ENCODE results near the gene TCF4.

The TCF4 gene

DNA sequence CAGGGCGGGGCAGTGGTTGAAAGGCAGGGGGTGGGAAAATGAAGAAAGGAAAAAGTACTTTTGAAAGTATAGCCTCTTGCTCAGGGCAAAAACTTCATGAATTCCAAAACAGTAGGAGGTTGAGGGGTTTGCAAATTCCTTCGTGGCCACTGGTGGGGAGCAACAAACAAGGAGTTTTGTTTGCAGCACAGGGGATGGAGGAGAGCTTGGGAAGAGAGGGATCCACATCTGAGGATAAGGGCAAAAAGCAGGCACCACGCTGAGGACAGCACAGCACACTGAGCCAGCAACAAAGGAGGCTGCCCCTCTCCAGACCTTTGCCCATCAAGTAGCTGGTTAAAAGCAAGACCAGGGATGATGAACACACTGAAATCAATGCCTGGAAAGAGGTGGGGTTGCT, 148.9 kb downstream of the TCF4 start:
- no peak for DNase-seq (ENCODE audit: low read depth in 2 of 2)

DNA sequence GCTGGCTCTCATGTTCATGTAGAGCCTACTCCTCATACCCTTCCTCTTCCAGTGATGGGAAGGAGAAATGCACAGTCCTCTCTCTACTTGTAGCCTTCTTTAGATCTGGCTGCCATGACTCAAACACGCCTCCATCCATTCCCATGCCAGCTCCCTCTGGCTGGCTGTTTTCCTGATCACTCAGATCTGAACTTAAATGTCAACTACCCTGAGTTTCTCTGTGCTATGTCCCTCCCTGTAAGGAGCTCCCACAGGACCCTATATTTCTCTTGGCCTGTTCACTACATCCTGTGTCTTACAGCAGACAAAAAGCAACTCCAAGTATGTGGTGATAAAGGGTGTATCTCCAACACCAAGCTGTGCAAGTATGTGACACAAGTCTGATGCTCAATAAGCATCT, 152.4 kb downstream of the TCF4 start:
- DNase-seq (ENCODE audit: low read depth in 2 of 2): no peak

DNA sequence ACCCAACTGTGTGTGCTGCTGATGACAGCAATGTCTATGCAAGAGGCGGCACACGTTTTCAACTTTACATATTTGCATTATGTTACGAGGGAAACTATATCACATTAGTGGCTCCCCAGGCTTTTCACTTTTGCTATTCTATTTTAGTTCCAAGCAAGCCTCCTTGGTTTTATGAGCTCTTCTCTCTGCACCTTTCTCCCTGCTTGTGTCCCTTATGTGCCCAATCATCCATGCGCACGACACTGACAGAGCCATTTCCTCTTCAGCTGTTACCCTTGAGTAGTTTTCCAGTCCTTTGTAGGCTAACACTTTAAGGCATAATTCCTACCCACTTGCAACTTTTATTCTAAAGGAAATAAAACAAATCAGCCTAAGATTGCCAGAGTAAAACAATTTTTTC, 154.3 kb downstream of the TCF4 start:
- no peak for DNase-seq (ENCODE audit: low read depth in 2 of 2)

DNA sequence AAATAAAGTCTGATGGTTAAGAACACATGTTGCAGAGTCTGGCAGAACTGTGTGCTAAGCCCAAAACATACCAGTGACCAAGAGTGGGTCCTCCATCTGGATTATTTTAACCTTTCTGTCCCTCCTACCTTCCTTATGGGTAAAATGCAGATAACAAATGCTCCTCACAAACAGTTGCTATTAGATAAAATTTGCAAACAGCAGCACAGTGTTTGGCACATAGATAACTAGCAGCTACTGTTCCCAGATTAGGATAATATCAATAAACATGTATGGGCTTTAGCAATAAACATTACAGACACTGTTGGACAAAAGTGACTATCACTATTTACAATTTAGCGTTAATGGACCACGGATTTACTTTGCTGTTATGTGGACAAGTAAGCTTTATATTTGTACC, 154.9 kb downstream of the TCF4 start:
- DNase-seq (ENCODE audit: low read depth in 2 of 2): no peak

DNA sequence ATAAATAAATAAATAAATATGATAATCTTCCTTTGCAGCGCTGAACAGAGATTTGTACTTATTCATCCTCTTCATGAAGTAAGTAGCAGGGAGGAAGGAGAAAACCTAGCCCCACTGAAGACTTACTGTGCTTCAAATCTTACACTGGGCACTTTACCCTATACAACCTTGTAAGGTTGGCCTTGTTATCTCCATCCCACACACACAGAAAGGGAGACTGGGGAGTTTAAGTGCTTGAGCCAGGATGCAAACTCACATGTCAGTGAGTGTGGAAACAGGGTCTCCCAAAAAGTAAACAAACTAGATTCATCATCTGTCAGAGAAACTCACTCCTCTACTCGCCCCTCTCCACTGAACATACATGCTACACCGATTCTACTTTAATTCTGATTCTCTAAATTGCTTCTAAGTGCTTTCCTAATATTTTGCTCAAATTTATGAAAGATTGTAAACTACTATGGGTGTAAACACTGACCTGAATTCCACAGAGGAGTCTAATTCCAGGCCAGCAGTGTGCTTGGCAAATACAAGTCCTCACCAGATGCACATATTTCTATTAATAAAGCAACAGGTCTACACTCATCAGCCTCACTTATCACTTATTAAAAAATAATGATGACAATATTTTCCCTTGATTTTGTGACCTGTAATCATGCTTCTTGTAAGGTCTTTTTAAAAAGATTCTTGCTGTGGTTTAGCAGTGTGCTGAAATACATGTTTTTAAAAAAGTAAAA, 155.5 kb downstream of the TCF4 start:
- DNase-seq (ENCODE audit: low read depth in 2 of 2): no peak

DNA sequence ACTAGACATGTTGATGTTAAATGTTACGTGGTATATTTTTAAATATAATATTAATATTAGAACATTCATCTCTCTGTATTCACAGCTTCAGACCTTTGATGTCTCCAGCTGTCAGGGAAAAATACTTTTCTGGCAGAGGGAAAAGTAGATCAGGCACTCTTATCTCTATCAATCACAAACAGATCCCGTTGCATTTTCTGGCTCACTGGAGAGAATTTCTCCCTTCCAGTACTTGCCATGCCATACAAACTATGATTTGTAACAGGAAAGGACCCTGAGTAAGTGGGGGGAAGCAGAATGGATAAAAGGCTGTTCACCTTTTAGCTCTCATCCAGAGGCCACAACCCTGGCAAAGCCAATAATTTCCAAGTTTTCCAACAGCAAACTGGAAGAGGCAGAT, 158.0 kb downstream of the TCF4 start:
- DNase-seq (ENCODE audit: low read depth in 2 of 2): no peak

DNA sequence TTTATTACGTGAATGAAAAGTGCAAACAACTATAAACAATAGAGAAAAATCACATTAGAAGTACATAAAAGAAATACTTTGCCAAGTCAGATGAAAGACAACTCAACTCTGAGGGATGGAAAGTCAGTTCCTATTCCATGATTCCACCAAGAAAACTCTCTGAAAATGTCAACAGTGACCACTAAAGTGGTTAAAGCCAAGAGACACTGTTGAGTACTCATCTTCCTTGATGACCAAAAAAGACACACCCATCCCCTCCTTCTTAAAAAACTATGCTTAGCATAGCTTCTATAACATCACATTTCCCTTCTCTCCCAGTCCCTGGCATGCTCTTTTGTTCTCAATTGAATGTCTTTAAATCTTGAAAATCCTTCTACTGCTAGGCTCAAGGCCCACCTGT, 160.0 kb downstream of the TCF4 start:
- DNase-seq (ENCODE audit: low read depth in 2 of 2): no peak

DNA sequence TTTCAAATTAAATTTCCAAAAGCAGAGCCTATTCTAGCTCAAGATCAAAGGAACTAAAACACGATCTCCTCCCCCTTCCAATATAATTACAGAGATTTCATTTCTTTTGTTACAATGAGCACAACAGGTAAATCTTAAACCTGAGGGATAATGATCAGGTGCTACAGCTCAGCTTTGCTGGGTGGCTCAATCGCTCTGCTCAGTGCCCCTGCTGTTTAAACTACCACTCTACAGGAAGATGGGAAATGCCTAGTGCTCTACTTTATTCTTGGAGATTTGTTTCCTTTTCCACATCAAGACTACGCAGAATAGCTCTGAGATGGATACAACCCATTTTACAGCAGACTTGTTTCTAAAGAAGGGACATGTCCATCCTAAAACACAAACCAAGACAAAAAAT, 162.3 kb downstream of the TCF4 start:
- DNase-seq (ENCODE audit: low read depth in 2 of 2): no peak

DNA sequence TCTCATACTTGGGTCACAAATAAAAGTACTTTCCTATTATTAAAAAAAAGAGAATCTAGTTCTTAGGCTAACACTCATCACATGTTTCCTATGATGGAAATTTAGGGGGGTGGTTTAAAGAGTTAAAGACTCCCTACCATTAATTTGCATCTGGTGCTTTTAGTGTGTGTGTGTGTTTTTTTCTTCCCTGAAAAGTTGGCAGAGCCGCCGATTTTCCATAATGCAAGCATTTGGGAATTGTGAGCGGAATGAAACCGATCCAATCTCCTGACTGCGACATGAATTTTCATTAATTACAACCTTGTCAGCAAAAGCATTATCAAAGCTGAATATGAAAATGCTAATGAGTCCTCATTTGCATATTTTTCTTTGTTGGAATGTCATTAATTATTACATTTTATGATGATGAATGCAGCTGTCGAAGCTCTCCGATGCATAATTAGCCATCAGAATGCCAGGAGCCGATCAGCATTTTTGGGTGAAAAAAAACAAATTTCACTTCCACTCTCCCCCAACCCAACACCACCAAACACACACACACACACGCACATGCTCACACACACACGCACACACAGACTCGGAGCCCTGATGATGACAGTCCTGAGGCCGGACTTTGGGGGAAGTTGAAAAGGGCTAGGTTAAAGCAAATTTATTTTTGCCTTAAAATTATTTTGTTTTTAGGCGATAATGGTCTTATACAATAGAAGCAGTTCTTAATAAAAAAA, 165.4 kb downstream of the TCF4 start:
- DNase-seq (ENCODE audit: low read depth in 2 of 2): no peak

DNA sequence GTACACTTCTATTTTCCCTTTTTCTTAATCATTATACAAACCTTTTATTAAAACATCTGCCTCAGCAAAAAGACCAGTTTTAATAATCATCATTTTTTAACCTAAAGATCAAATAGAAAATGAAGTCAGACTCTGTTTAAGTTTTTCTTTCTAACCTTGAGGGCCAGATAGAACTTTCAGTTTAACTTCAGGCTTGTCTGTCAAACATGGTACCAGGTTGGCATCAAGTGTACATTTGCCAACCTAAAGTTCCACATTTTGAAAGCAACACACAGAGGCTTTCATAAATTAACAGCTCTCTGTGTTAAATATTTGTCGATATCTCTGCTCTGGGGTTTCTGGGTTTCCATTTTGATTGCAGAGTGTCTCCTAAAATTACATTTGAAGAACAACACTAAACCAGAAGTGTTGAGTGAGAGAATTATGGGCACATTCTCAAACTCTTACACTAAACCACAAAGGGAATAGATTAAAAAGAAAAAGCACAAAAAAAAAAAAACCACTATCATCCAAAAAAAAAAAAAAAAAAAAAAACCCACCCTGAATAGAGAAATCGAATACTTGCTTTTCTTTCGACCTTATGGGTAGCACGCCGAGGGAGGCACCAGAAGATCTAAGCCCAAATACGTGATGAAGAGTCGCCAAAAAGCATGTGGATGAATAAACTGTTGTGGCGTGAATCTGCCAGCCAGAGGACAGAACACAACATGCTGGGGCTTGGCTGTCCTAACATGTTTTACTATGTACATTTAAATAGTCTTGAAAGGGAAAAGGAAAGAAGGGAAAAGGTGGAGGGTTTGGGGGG, 166.2 kb downstream of the TCF4 start:
- no peak for DNase-seq (ENCODE audit: low read depth in 2 of 2)

DNA sequence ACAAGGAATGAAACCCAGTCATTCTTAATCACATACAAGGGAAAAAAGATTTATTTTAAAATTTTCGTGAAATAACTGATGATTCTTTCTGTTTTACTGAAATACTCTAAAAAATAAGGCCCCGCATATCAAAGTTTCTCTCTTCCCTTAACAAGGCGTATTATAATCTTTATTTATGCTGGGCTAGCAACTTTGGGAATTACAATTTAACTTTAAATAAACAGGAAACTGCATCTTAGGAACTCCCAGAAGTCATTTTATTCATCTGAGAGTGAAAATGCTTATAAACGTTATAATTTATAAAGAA, 166.7 kb downstream of the TCF4 start:
- DNase-seq (ENCODE audit: low read depth in 2 of 2): no peak

DNA sequence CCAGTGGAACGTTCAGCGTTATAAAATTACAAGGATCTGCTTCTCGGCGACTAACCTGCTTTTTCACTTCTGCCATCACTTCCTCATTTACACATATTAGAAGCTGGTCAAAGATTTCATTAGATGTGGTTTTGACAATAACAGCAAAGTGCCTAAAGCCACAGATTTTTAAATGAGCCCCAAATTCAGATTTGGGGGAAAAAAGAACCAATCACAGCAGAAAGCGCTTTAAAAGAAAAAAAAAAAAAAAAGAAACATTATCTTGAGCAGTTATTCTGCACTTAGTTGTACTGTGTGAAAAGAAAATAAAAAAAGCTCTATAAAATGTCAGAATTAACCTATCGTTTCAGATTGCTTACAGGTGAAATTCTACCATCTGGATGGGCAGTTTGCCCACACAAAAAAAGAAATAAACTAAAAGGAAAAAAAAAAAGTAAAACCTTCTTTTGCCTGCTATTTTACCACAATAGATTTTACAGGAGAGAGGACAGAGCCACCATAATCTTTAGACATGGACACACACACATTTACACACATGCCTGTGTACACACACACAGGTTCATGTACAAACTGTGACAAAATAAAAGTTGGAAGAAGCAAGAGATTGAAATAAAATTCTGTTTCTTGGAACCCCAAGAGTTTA, 167.2 kb downstream of the TCF4 start:
- no peak for DNase-seq (ENCODE audit: low read depth in 2 of 2)

DNA sequence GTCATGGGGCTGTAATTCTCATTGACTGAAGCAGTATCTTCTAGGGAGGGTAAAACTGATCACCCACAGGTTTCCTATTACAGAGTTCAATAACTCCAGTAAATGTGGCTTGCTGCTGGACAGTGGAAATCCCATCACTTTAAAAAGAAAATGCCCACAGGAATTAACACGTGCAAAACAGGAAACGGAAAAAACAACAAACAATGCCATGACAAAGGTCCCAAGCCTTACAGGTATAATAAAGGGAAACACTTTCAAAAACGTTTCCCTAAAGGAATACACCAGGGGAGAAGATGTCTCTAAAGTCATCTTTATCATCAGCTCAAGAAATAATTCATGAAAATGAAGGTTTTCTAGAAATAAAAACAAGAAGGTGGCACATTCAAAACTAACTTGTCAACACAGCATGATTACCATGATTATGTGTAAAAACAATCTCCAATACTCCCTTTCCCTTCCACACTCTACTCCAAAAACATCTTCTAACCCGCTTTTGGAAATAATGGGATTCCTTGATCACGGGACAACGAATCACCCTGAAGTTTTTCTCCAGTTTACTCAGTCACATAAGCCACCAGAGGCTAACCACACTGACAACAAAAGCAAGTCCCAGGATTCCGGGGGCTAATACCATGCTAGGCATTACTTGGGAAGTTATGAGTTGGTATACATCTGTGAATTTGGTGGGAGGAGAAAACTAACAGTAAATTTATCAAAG, 167.9 kb downstream of the TCF4 start:
- no peak for DNase-seq (ENCODE audit: low read depth in 2 of 2)

DNA sequence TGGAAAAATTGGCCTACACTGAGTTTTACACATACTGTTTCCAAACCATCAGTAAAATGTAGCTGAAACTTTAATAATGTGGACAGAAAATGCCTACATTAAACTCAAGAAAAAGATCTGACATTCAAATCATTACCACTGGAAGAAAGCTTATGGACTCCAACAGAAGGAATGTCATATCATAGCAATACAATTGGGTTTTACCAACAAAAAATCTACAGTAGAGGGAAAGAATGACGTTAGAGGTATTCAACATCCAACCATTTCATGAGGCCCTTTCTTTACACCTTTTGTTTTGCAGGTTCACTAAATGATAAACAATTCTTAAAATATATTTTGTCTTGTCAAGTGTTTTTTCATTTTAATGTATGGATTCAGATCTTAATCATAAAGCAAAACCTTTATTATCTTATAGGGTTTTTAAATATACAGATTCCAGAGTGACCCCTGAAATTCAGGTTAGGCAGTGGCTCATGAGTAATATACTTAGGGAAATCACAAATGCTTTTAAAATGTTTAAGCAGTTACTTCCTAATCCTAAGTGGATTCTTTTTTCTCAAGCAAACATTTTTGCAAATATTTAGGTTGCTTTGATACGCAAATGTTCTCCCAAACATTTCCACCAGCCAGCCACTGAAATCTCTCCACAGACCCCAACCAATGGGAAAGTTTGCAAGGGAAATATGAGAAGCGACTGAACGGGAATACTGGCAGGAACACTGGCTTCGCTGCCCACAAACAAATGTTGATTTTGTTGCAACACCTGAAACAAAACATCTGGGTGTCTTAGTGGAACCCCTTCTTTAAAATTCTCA, 168.7 kb downstream of the TCF4 start:
- DNase-seq (ENCODE audit: low read depth in 2 of 2): no peak

DNA sequence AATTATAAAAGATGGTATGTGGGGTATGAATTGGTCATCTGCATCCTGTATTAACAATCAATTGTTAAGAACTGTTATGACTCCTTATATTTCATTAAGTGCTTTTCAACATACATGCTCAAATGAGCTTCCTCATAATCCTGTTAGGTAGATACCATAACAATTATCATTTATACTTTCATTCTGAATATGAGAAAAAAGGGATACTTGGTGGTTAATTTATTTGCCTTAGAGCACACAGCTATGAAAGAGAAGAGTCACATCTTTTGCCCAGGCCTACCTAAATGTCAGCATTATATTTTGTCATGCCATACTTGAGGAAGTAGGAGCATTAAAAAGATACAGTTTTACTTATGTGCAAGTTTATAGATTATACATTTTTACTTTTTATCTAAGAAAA, 169.6 kb downstream of the TCF4 start:
- no peak for DNase-seq (ENCODE audit: low read depth in 2 of 2)

DNA sequence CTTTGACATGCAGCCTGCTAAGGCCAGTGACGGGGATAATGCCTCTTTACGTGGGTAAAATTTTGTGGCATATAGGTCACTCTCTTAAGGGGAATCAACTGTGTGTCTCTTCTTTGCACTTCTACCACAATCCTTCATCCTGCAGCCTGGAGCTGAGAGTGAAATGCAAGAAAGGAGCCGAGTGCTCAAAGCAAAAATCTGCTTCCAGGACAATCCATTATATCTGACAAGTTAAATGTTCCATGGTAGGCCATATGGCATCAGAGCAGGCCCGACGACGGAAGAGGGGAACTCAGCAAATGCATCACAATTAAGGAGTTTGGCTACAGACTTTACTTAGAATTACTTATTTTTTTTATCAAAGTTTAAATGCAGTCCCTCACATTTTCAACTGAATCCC, 171.2 kb downstream of the TCF4 start:
- DNase-seq (ENCODE audit: low read depth in 2 of 2): no peak

DNA sequence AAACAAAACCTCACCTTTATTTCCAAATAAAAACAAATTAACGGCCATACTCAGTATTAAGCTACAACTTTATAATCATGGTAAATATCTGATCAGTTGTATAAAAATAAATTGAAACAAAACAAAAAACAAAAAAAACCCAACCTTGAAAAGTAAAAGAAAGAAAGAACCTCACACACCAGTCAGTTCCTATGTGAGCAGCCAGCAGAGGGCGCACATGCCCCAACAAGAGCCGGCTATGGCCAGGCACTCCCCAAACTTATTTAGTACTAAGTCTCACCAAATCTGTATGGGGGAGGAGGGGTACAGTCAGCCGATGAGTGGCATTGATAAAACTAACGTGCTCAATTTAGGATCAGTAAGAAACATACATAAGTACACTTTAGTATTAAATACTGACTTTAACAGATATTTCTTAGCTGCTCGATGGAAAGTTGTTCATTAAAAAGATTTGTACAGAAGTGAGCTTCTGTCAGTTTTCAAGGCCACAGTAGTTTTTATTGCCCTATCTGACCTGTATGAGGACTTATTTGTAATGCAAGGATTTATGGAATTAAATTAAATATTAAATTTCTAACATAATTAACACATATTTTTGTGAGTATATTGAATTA, 172.6 kb downstream of the TCF4 start:
- peak; percentile 51 to 62 for DNase-seq (ENCODE audit: low read depth in 2 of 2)

DNA sequence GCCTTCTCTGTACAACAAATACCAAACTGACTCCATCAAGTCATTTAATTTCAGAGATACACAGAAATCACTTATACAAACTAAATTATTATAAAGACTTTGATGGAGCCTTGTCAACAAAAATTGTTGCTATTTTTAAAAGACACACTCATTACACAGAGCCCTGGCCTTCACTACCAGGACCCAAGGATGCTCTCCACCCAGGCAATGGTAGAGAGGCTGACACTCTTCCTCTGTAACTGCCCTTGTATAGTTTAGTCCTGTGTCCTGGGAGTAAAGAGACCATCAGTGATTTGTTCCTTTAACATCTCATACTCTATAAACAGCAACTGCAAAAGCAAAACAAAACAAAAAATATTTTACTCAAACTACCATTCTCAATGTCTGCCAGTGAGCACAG, 173.5 kb downstream of the TCF4 start:
- DNase-seq (ENCODE audit: low read depth in 2 of 2): no peak

DNA sequence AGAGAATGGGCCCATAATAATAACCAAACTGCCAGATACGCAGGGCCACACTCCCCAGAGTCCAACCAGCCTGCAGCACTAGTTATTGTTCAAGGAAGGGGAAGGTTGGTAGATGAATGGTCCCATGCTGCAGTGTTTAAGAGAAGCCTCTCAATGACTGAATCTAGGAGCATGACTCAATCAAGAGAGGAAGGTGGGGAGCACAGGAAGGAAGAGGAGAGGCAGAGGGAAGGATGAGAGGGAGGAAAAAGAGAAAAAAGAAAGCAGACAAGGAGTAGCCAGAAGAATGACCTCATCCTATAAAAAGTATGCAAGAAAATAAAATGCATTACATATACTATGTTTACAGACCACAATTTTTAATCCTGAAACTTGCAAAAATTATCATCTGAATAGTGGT, 174.5 kb downstream of the TCF4 start:
- no peak for DNase-seq (ENCODE audit: low read depth in 2 of 2)

DNA sequence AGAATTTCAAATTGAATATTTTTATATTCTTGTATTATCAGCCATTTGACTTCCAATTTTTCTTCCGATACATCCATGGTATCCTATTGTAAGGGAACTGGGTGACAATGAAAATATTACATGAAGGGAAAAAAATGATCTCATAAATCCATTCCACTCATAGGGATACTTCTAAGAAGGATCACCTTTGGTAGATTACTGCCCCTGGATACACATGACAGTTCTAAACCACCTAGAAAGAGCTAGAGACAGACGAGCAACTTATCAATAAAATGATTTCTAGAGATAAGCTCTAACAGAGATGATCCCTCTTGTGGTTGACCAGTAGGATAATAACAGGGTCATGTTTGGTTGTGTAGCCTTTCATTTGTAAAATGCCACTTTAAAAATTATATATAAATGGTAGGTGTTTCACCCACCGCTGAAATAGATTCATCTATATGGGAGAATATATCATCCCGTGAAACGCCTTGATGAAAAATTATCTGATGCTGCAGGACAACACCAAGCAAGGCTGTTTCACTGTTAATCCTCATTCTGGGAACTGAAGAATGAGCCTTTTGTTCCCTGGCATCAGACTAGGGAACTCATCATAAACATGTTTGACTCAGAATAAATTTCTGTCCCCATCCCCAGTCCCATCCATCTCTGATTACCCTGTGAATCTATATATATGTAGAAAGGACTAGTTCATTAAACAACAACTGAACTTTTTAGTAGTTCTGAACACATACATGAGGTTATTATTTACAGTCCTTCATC, 180.0 kb downstream of the TCF4 start:
- no peak for DNase-seq (ENCODE audit: low read depth in 2 of 2)
